Testis (tissue), 3 donors: ENCODE results near the gene MAGI1. TPM values are rescaled to one million over a fixed set of nuclear protein-coding genes. Genes with fewer than 3 reads are reported as not detected.

Experiments
- DNase-seq: peaks from one replicate; pipeline ENCODE4 v3.0.0-alpha.2; 2019
- H3K27ac ChIP-seq, 2 donors: fragments of 200-600 bp; sonication (generic); one replicate each; pipeline ENCODE4 v1.5.1; 2019
- H3K27me3 ChIP-seq: fragments of 200-600 bp; sonication (generic); one replicate; pipeline ENCODE4 v1.5.1; 2019
- H3K36me3 ChIP-seq: fragments of 200-600 bp; sonication (generic); one replicate; pipeline ENCODE4 v1.5.1; 2017; ENCODE audit warnings: low read depth; ENCODE audit errors: missing control alignments
- H3K4me1 ChIP-seq: fragments of 200-600 bp; sonication (generic); one replicate; pipeline ENCODE4 v1.5.1; 2019
- H3K4me3 ChIP-seq, 2 donors: fragments of 200-600 bp; sonication (generic); one replicate each; pipeline ENCODE4 v1.5.1; 2017 to 2019
- H3K9me3 ChIP-seq: fragments of 200-600 bp; sonication (generic); one replicate; pipeline ENCODE4 v1.5.1; 2017
- CTCF ChIP-seq, 3 experiments: fragments of 450-650 bp in 2 of 3; fragments of 200-600 bp in 1 of 3; sonication (generic) in 1 of 3; IDR thresholded peaks; one replicate each; pipeline ENCODE4 v1.5.1; 2016 to 2019; ENCODE audit warnings: antibody characterized with exemption in 3 of 3, mild to moderate bottlenecking in 2 of 3, moderate library complexity in 1 of 3
- POLR2A ChIP-seq: fragments of 450-650 bp; IDR thresholded peaks from one replicate; pipeline ENCODE4 v1.6.1; 2017; ENCODE audit warnings: antibody characterized with exemption, mild to moderate bottlenecking, moderate library complexity
- WGBS, 2 donors: methylation state at CpG; one replicate each; pipeline ENCODE4 v1.1.5; 2018; 5-methylcytosine and 5-hydroxymethylcytosine counted together
- intact Hi-C: fragments of 100-400 bp; cut with DNase I; formaldehyde crosslinking; loops from one replicate; pipeline ENCODE4 v1.15.1; 2023; ENCODE audit warnings: low total_unique reads
- polyA plus RNA-seq: library from polyadenylated mRNA; stranded (reverse); fragments of 350-450 nt; fragmentation: Illumina TruSeq; extraction: RNeasy Lipid Tissue Mini Kit (QIAGEN cat#74804); gene quantifications from one replicate; pipeline ENCODE4 v1.2.3, GENCODE V29; 2014; ENCODE audit warnings: low read depth, low replicate concordance; ENCODE audit not compliant: insufficient read depth
- total RNA-seq, 2 donors: library from RNA; depleted of rRNA; stranded (reverse); fragments of >200 nt; gene quantifications; one replicate each; pipeline ENCODE4 v1.2.3, GENCODE V29; 2016

MAGI1 gene
- total and polyA plus RNA-seq, 3 donors from 2014 or later: 55.4 to 60.4 (median 56.1) TPM

- no peaks in the 10 kb centered on the region for H3K27me3 ChIP-seq
- H3K4me1 ChIP-seq: no peaks in the 10 kb centered on the region
- H3K27ac ChIP-seq: no peak overlapping the region
- intact Hi-C loops: no loop called here
- H3K4me3 ChIP-seq: no peak overlapping the region
- TF ChIP-seq CTCF (IDR thresholded peaks at IDR 0.05) (no peak), POLR2A (no peak)
- no peaks in the 10 kb centered on the region for H3K36me3 ChIP-seq
- no peak for DNase-seq
- no peaks in the 10 kb centered on the region for H3K9me3 ChIP-seq
- 81 to 86% methylated on average over 5 of the region's 5 CpGs for WGBS, 2 donors
Measured at GRCh38 chr3:65807225-65807624, 231.5 kb downstream of the MAGI1 start.

GRCh38 chr3:65806600-65806999, 232.1 kb downstream of the MAGI1 start:
- intact Hi-C loops: no loop called here
- Histone ChIP-seq H3K4me3 (no peak overlapping the region), H3K9me3 (no peaks in the 10 kb centered on the region), H3K4me1 (no peaks in the 10 kb centered on the region), H3K27ac (no peak overlapping the region), H3K27me3 (no peaks in the 10 kb centered on the region), H3K36me3 (no peaks in the 10 kb centered on the region)
- no peak for DNase-seq
- no peak for TF ChIP-seq CTCF (IDR thresholded peaks at IDR 0.05)
- TF ChIP-seq POLR2A: no peak
- 83 to 89% methylated on average over 1 of the region's 1 CpG for WGBS, 2 donors

- Histone ChIP-seq H3K27ac (no peak overlapping the region), H3K4me1 (no peaks in the 10 kb centered on the region), H3K9me3 (no peaks in the 10 kb centered on the region), H3K36me3 (no peaks in the 10 kb centered on the region), H3K27me3 (no peaks in the 10 kb centered on the region), H3K4me3 (no peak overlapping the region)
- TF ChIP-seq CTCF (IDR thresholded peaks at IDR 0.05): no peak
- no peak for TF ChIP-seq POLR2A
- WGBS, 2 donors: 93 to 94% methylated on average over 4 of the region's 4 CpGs
- no peak for DNase-seq
- intact Hi-C loops: no loop called here
Measured at GRCh38 chr3:65796676-65797075, 242.0 kb downstream of the MAGI1 start.

- no peak for DNase-seq
- TF ChIP-seq POLR2A (no peak), CTCF (IDR thresholded peaks at IDR 0.05) (no peak)
- no peak overlapping the region for H3K27ac ChIP-seq
- WGBS, 2 donors: 93 to 97% methylated on average over 2 of the region's 2 CpGs
- intact Hi-C loops: no loop called here
- no peaks in the 10 kb centered on the region for H3K9me3 ChIP-seq
- H3K27me3 ChIP-seq: no peaks in the 10 kb centered on the region
- no peak overlapping the region for H3K4me3 ChIP-seq
- no peaks in the 10 kb centered on the region for H3K4me1 ChIP-seq
- H3K36me3 ChIP-seq: no peaks in the 10 kb centered on the region
Measured at GRCh38 chr3:65795166-65795565, 243.6 kb downstream of the MAGI1 start.

GRCh38 chr3:65793495-65794200, 245.1 kb downstream of the MAGI1 start:
- intact Hi-C loops: no loop called here
- 82 to 84% methylated on average over 8 of the region's 8 CpGs for WGBS, 2 donors
- no peak for DNase-seq
- H3K27ac ChIP-seq: no peak overlapping the region
- no peak for TF ChIP-seq POLR2A
- TF ChIP-seq CTCF (IDR thresholded peaks at IDR 0.05): no peak
- no peaks in the 10 kb centered on the region for H3K36me3 ChIP-seq
- no peaks in the 10 kb centered on the region for H3K27me3 ChIP-seq
- H3K4me3 ChIP-seq: no peak overlapping the region
- H3K9me3 ChIP-seq: no peaks in the 10 kb centered on the region
- no peaks in the 10 kb centered on the region for H3K4me1 ChIP-seq
